K562 (cell line): ENCODE results near the gene STX18. TPM values are rescaled to one million over a fixed set of nuclear protein-coding genes. Genes with fewer than 3 reads are reported as not detected.
A peak's percentile ranks its signal among the peaks of the same experiment; 100 is the strongest.

Experiments used
- ATAC-seq: fragments of 200-7000 bp; cut with Tn5 transposase; 3 replicates; pipeline ENCODE4 v1.9.1; 2020; ENCODE audit warnings: moderate library complexity
- BruUV-seq: library from RNA; stranded (reverse); fragments of 400-500 nt; replicated peaks from 2 replicates; lab custom pipeline; 2021; lab: Mats Ljungman, UMichigan
- CTCF ChIA-PET: fragments of 300-600 bp; formaldehyde crosslinking; extraction: SDS; loops from one replicate; lab custom pipeline; 2021; ENCODE audit warnings: low intra/inter-chr PET ratio; lab: Yijun Ruan, JAX
- POLR2A ChIA-PET: fragments of 300-600, 350-650 bp; sonication (Branson Sonifier 250); formaldehyde crosslinking; extraction: SDS; loops from one replicate; lab custom pipeline; 2021; ENCODE audit warnings: antibody characterized with exemption, inconsistent platforms; lab: Yijun Ruan, JAX
- DNase-seq, 4 experiments: peaks; one replicate each; pipeline versions ENCODE4 v3.0.0 to v3.0.0-alpha.2; 2011 to 2018; ENCODE audit warnings: low spot score in 3 of 4, mixed read lengths in 3 of 4; ENCODE audit errors: extremely low read depth in 1 of 4
- FAIRE-seq: peaks from 2 replicates; lab custom pipeline; 2011; peaks lifted over from hg19 to GRCh38; lab: Jason Lieb, UNC
- H2AFZ ChIP-seq: 2 replicates; pipeline ENCODE4 v1.6.0; 2011; ENCODE audit warnings: low read depth, low read length, control low read depth, inconsistent platforms
- H3K27ac ChIP-seq: fragments of 200-600 bp; 3 replicates; pipeline ENCODE4 v1.8.0; 2011; ENCODE audit warnings: low read depth, mild to moderate bottlenecking, control low read depth, inconsistent platforms, low read length, moderate library complexity, mixed read lengths; ENCODE audit errors: extremely low read depth
- H3K27me3 ChIP-seq, 2 experiments: fragments of 300-600 bp in 1 of 2; 2 replicates in 1 of 2; 3 replicates in 1 of 2; pipeline versions ENCODE4 v1.6.0 to v1.8.0; 2011; ENCODE audit warnings: inconsistent platforms in 2 of 2, low read length in 2 of 2, mild to moderate bottlenecking in 1 of 2, mixed read lengths in 1 of 2, moderate library complexity in 1 of 2; ENCODE audit not compliant: control insufficient read depth in 2 of 2, insufficient read depth in 2 of 2
- H3K36me3 ChIP-seq: fragments of 300-600 bp; 3 replicates; pipeline ENCODE4 v1.8.0; 2011; ENCODE audit warnings: mild to moderate bottlenecking, low read length, inconsistent platforms; ENCODE audit not compliant: control insufficient read depth, insufficient read depth
- H3K4me1 ChIP-seq, 2 experiments: fragments of 200-600 bp in 1 of 2; replicated peaks in 1 of 2; 2 replicates in 1 of 2; 3 replicates in 1 of 2; pipeline versions ENCODE4 v1.5.1 to v1.8.0; 2011; ENCODE audit warnings: inconsistent platforms in 2 of 2, low read length in 2 of 2, mild to moderate bottlenecking in 1 of 2, mixed read lengths in 1 of 2, moderate library complexity in 1 of 2; ENCODE audit not compliant: control insufficient read depth in 2 of 2, insufficient read depth in 2 of 2
- H3K4me2 ChIP-seq: 2 replicates; pipeline ENCODE4 v1.6.1; 2011; ENCODE audit warnings: low read length, control low read depth, inconsistent platforms, mixed read lengths; ENCODE audit not compliant: insufficient read depth
- H3K4me3 ChIP-seq: fragments of 200-600 bp; sonication (generic), shearing (Covaris generic); 2 replicates; pipeline ENCODE4 v1.5.1; 2016; ENCODE audit warnings: control low read depth, inconsistent platforms
- H3K79me2 ChIP-seq: fragments of 200-600 bp; 3 replicates; pipeline ENCODE4 v1.8.0; 2011; ENCODE audit warnings: low read length, inconsistent platforms; ENCODE audit not compliant: control insufficient read depth, insufficient read depth
- H3K9ac ChIP-seq, 2 experiments: 2 replicates each; pipeline versions ENCODE4 v1.6.0 to v1.6.1; 2011; ENCODE audit warnings: low read depth in 2 of 2, low read length in 2 of 2, control low read depth in 1 of 2, inconsistent platforms in 1 of 2, mild to moderate bottlenecking in 1 of 2, mixed read lengths in 1 of 2; ENCODE audit not compliant: insufficient read depth in 1 of 2
- H3K9me1 ChIP-seq: one replicate; pipeline ENCODE4 v1.6.0; 2011; ENCODE audit warnings: inconsistent platforms, mild to moderate bottlenecking, low read length, moderate library complexity; ENCODE audit not compliant: control insufficient read depth, insufficient read depth
- H3K9me3 ChIP-seq: replicated peaks from 2 replicates; pipeline ENCODE4 v1.5.1; 2011; ENCODE audit warnings: low read depth, low read length, inconsistent platforms; ENCODE audit not compliant: control insufficient read depth, insufficient read depth
- H4K20me1 ChIP-seq: replicated peaks from 2 replicates; pipeline ENCODE4 v1.6.1; 2011; ENCODE audit warnings: low read length, inconsistent platforms, mixed read lengths; ENCODE audit not compliant: control insufficient read depth, insufficient read depth
- ADNP ChIP-seq: fragments of 200-800 bp; sonication (Bioruptor generic); IDR thresholded peaks from 2 replicates; pipeline ENCODE4 v1.6.1; 2016; ENCODE audit warnings: missing genetic modification characterization, missing compliant biosample characterization
- CTCF ChIP-seq, 3 experiments: IDR thresholded peaks in 2 of 3; conservative IDR thresholded peaks in 1 of 3; 2 replicates each; pipeline ENCODE4 v1.5.1; 2011 to 2012; ENCODE audit warnings: low read length in 3 of 3, mild to moderate bottlenecking in 3 of 3, control low read depth in 2 of 3, improper control_type of control experiment in 1 of 3, inconsistent platforms in 1 of 3, low read depth in 1 of 3, mixed read lengths in 1 of 3, moderate library complexity in 1 of 3; ENCODE audit not compliant: insufficient read depth in 2 of 3
- EHMT2 ChIP-seq: fragments of 450-650 bp; IDR thresholded peaks from 2 replicates; pipeline ENCODE4 v1.6.1; 2018; ENCODE audit warnings: antibody characterized with exemption
- ELK3 ChIP-seq: fragments of 450-650 bp; formaldehyde crosslinking; IDR thresholded peaks from 2 replicates; pipeline ENCODE4 v1.4.0; 2020; ENCODE audit warnings: mild to moderate bottlenecking
- GTF2F1 ChIP-seq: IDR thresholded peaks from 2 replicates; pipeline ENCODE4 v1.6.1; 2011; ENCODE audit warnings: low read depth, low read length, improper control_type of control experiment
- KDM1A ChIP-seq, 2 experiments: fragments of 450-650 bp; IDR thresholded peaks; 2 replicates each; pipeline ENCODE4 v1.6.1; 2016; ENCODE audit warnings: mild to moderate bottlenecking in 2 of 2
- RBM25 ChIP-seq: fragments of 200-400 bp; formaldehyde crosslinking; IDR thresholded peaks from 2 replicates; pipeline ENCODE4 v1.6.1; 2018; ENCODE audit warnings: low read length, low read depth, moderate library complexity; ENCODE audit not compliant: severe bottlenecking
- SETDB1 ChIP-seq: IDR thresholded peaks from one replicate; pipeline ENCODE4 v1.6.1; 2012; ENCODE audit warnings: low read length, control low read depth, inconsistent platforms
- SIX5 ChIP-seq, 2 experiments: IDR thresholded peaks; 2 replicates each; pipeline ENCODE4 v1.6.1; 2011; ENCODE audit warnings: low read length in 2 of 2, borderline replicate concordance in 1 of 2, low read depth in 1 of 2, mild to moderate bottlenecking in 1 of 2, moderate library complexity in 1 of 2; ENCODE audit not compliant: insufficient read depth in 1 of 2
- ZBTB34 ChIP-seq: fragments of 250-450 bp; sonication (Bioruptor Pico); IDR thresholded peaks from 2 replicates; pipeline ENCODE4 v1.8.0; 2021; ENCODE audit warnings: mild to moderate bottlenecking, moderate library complexity
- ZNF134 ChIP-seq: fragments of 250-450 bp; sonication (Bioruptor Pico); conservative IDR thresholded peaks from 2 replicates; pipeline ENCODE4 v1.4.0; 2020
- WGBS: fragments of 100-300 bp; shearing (Covaris generic); methylation state at CpG from one replicate; pipeline ENCODE4 v1.1.6; 2016; ENCODE audit warnings: low coverage, mixed read lengths; ENCODE audit not compliant: insufficient coverage; ENCODE audit errors: missing lambda C conversion rate; 5-methylcytosine and 5-hydroxymethylcytosine counted together
- in situ Hi-C: fragments of 300-500 bp; cut with MboI; formaldehyde crosslinking; loops from 4 replicates; pipeline ENCODE4 v1.15.0; 2018; ENCODE audit warnings: inconsistent platforms, mixed read lengths
- intact Hi-C: fragments of 100-400 bp; cut with micrococcal nuclease; formaldehyde crosslinking; loops from 2 replicates; pipeline ENCODE4 v1.14.2; 2022
- polyA plus RNA-seq, 8 experiments: library from polyadenylated mRNA; depleted of rRNA in 4 of 8; stranded (reverse) in 5 of 8; unstranded in 3 of 8; fragments of >200 nt; fragmentation: Nextera tagmentation in 2 of 8; fragmentation: Illumina TruSeq in 1 of 8; extraction: Ambion mirVana in 2 of 8; extraction: Trizol in 1 of 8; gene quantifications; 2 replicates each; pipeline versions ENCODE4 v1.2.1 to v1.2.3, GENCODE V29; 2011 to 2014; ENCODE audit warnings: inconsistent platforms in 1 of 8, missing spikeins in 1 of 8
- total RNA-seq, 7 experiments: library from RNA; depleted of rRNA in 6 of 7; stranded (reverse); fragments of >200 nt in 6 of 7; fragmentation: Illumina TruSeq in 2 of 7; extraction: Trizol in 2 of 7; gene quantifications; 2 replicates each; pipeline versions ENCODE4 v1.2.1 to v1.2.3, GENCODE V29; 2011 to 2021; ENCODE audit warnings: low replicate concordance in 1 of 7

The STX18 gene
- total and polyA plus RNA-seq, 9 of the 15 experiments (the other 6 are each of a cell fraction or from before 2014, with no cell fraction given) = 6.2 to 41.7 (median 22.7) TPM

GRCh38 chr4:4521136-4521535 lies 20.7 kb downstream of the STX18 start:
- no peaks in the 10 kb centered on the region for H3K9me3 ChIP-seq
- in situ Hi-C loops (no loop called here), intact Hi-C loops (no loop called here)
- H3K4me2 ChIP-seq = no peak overlapping the region
- CTCF ChIA-PET = no interaction called here
- 75% methylated on average over 3 of the region's 3 CpGs for WGBS
- no peak overlapping the region for H3K27ac ChIP-seq
- no peak for TF ChIP-seq ZBTB34 (CRISPR knock-in tag)
- TF ChIP-seq SETDB1 = no peak
- TF ChIP-seq EHMT2 = no peak
- peaks cover 11% of the 10 kb centered on the region; the same call in 2 of the 3 replicates for H3K79me2 ChIP-seq
- H3K9ac ChIP-seq = no peak overlapping the region
- H2AFZ ChIP-seq = no peak overlapping the region
- no peak overlapping the region for H3K4me3 ChIP-seq
- POLR2A ChIA-PET = interaction anchor here (0.9 to 1.5 kb wide), 3 partner anchors 8 to 19 kb away, joined by 3 read pairs; no protein-coding TSS in a partner anchor
- ATAC-seq (no peak), FAIRE-seq (no peak), DNase-seq (no peak)
- H3K4me1 ChIP-seq = no peaks in the 10 kb centered on the region
- no peaks in the 10 kb centered on the region for H3K9me1 ChIP-seq
- BruUV-seq = no TSS peak
- no peaks in the 10 kb centered on the region; the same call in 2 of the 3 replicates for H3K36me3 ChIP-seq
- H3K27me3 ChIP-seq = no peaks in the 10 kb centered on the region
- H4K20me1 ChIP-seq = no peaks in the 10 kb centered on the region; the same call in none of the 2 replicates

GRCh38 chr4:4519297-4519894 lies 22.5 kb downstream of the STX18 start:
- POLR2A ChIA-PET = interaction anchor here (1.8 kb wide), 1 partner anchor 10 kb away, joined by 5 read pairs; no protein-coding TSS in a partner anchor
- FAIRE-seq = peak; percentile 80
- no peak for TF ChIP-seq KDM1A (IDR thresholded peaks at IDR 0.05)
- TF ChIP-seq CTCF (IDR thresholded peaks at IDR 0.05 in 2 of 3, conservative IDR thresholded peaks at IDR 0.05 in 1 of 3; ENCODE audit: insufficient read depth in 2 of 3, low read depth in 1 of 3, low read length in 3 of 3) = peak; percentile 23 to 55 (median 36); a peak in 4 of 6 replicates
- TF ChIP-seq SIX5 (IDR thresholded peaks at IDR 0.05; ENCODE audit: borderline replicate concordance in 1 of 2, insufficient read depth in 1 of 2, low read depth in 1 of 2, low read length in 2 of 2) = no peak
- no peak for TF ChIP-seq ADNP (tag)
- TF ChIP-seq ZNF134 (CRISPR knock-in tag) = no peak
- TF ChIP-seq RBM25 = peak; percentile 15
- no peak for TF ChIP-seq ELK3 (CRISPR knock-in tag)
- no peak for TF ChIP-seq GTF2F1

More at GRCh38 chr4:4519297-4519894, 22.5 kb downstream of the STX18 start:
- H3K4me1 ChIP-seq = no peaks in the 10 kb centered on the region
- H3K27ac ChIP-seq = no peak overlapping the region
- BruUV-seq = no TSS peak
- H3K9ac ChIP-seq = no peak overlapping the region
- H3K27me3 ChIP-seq = no peaks in the 10 kb centered on the region
- H3K79me2 ChIP-seq = peaks cover 11% of the 10 kb centered on the region; the same call in 2 of the 3 replicates
- CTCF ChIA-PET = no interaction called here
- intact Hi-C loops (no loop called here), in situ Hi-C loops (no loop called here)
- H3K9me1 ChIP-seq = no peaks in the 10 kb centered on the region
- no peak overlapping the region for H2AFZ ChIP-seq
- ATAC-seq (peak; percentile 68), DNase-seq (peak; percentile 21 to 38 (median 30))
- H3K9me3 ChIP-seq = no peaks in the 10 kb centered on the region
- no peaks in the 10 kb centered on the region; the same call in 1 of the 2 replicates for H4K20me1 ChIP-seq
- no peaks in the 10 kb centered on the region for H3K36me3 ChIP-seq
- 29% methylated on average over 4 of the region's 4 CpGs for WGBS
- H3K4me2 ChIP-seq = no peak overlapping the region
- no peak overlapping the region for H3K4me3 ChIP-seq
